ENCODE results near the gene ANKRD1.
A peak's percentile ranks its signal among the peaks of the same experiment; 100 is the strongest.

The ANKRD1 gene

DNA sequence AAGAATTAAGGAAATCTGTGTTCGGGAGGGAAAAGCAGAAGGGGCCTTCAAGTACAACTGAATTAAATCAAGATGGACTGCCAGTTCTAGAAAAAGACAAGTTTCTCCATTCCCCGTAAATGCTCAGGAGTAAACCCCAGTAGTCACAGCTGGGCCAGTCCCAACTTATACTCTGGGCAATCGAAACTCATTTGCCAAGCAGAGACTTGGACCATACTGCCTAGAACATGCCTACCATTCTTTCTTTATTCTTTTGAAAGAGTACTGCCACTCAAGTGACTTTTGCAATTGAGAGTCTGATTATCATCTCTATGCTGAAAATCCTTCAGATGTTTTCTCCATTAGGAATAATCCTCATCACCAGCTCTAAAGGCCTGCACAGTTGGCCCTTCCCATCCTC lies 27.7 kb downstream of the ANKRD1 start:
- no peak overlapping the region for H3K4me3 ChIP-seq (ENCODE audit: low read depth, low read length)
- no peak for DNase-seq (ENCODE audit: low read depth)
- in situ Hi-C loops (cut with HindIII; ENCODE audit: low sequenced_read_pairs), result no loop called here
- no peak for TF ChIP-seq CTCF (IDR thresholded peaks at IDR 0.05; ENCODE audit: low read depth, low read length, missing control alignments)

- H3K4me3 ChIP-seq (ENCODE audit: low read depth, low read length), result no peak overlapping the region
- DNase-seq (ENCODE audit: low read depth), result no peak
- no peak for TF ChIP-seq CTCF (IDR thresholded peaks at IDR 0.05; ENCODE audit: low read depth, low read length, missing control alignments)
- in situ Hi-C loops (cut with HindIII; ENCODE audit: low sequenced_read_pairs), result no loop called here
Measured at GRCh38 chr10:90890347-90890746, 30.5 kb downstream of the ANKRD1 start.

- no peak for DNase-seq (ENCODE audit: low read depth)
- H3K4me3 ChIP-seq (ENCODE audit: low read depth, low read length), result no peak overlapping the region
- TF ChIP-seq CTCF (IDR thresholded peaks at IDR 0.05; ENCODE audit: low read depth, low read length, missing control alignments), result no peak
- in situ Hi-C loops (cut with HindIII; ENCODE audit: low sequenced_read_pairs), result no loop called here
Measured at GRCh38 chr10:90889636-90890035, 31.3 kb downstream of the ANKRD1 start.

GRCh38 chr10:90888387-90888786 lies 32.5 kb downstream of the ANKRD1 start:
- no peak overlapping the region for H3K4me3 ChIP-seq (ENCODE audit: low read depth, low read length)
- no peak for TF ChIP-seq CTCF (IDR thresholded peaks at IDR 0.05; ENCODE audit: low read depth, low read length, missing control alignments)
- in situ Hi-C loops (cut with HindIII; ENCODE audit: low sequenced_read_pairs), result no loop called here
- no peak for DNase-seq (ENCODE audit: low read depth)

GRCh38 chr10:90887555-90887954 lies 33.3 kb downstream of the ANKRD1 start:
- TF ChIP-seq CTCF (IDR thresholded peaks at IDR 0.05; ENCODE audit: low read depth, low read length, missing control alignments), result no peak
- in situ Hi-C loops (cut with HindIII; ENCODE audit: low sequenced_read_pairs), result no loop called here
- H3K4me3 ChIP-seq (ENCODE audit: low read depth, low read length), result no peak overlapping the region
- DNase-seq (ENCODE audit: low read depth), result no peak

DNA sequence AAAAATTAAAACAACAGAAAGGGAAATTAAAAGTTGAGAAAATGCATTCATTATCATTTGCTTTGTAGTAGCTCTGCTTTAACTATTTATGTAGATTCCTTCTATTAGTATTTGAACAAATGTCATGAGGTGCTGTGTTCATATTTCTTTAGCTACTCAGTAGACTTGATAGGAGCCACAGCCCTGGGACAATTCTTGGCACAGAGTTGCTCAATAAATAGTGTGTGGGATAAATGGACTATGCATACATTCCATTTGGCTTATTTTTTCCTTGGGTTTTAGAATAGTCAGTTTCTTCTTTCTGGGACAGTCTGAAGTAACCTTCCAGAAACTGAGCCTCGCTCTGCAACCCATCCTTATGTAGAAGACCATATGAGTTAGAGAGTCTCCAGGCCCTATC lies 35.7 kb downstream of the ANKRD1 start:
- in situ Hi-C loops (cut with HindIII; ENCODE audit: low sequenced_read_pairs), result no loop called here
- peak; percentile 35 for DNase-seq (ENCODE audit: low read depth)
- no peak overlapping the region for H3K4me3 ChIP-seq (ENCODE audit: low read depth, low read length)
- TF ChIP-seq CTCF (IDR thresholded peaks at IDR 0.05; ENCODE audit: low read depth, low read length, missing control alignments), result no peak

DNA sequence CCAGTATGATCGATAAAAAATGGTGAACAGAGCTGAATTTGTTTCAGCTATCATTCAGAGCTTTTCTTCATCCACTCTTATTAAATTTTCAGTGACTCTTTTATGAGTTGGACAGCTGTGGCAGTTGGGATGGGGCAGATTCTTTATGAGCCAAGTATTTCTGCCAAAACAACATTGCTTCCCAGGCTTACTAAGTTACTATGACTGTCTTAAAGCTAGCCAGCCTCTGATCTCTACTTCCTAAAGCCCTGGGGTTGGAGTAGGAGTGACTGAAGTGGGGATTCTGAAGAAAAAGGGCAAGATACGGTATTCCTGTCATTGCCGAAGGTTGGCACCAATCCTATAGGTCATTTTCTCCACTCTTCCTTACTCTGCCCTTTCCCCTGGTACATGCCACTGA lies 36.5 kb downstream of the ANKRD1 start:
- in situ Hi-C loops (cut with HindIII; ENCODE audit: low sequenced_read_pairs), result no loop called here
- no peak for DNase-seq (ENCODE audit: low read depth)
- no peak for TF ChIP-seq CTCF (IDR thresholded peaks at IDR 0.05; ENCODE audit: low read depth, low read length, missing control alignments)
- no peak overlapping the region for H3K4me3 ChIP-seq (ENCODE audit: low read depth, low read length)
